Fibroblast of villous mesenchyme (primary cell): ENCODE measurements around the gene MAPK12. TPM values are rescaled to one million over a fixed set of nuclear protein-coding genes. Genes with fewer than 3 reads are reported as not detected.

Experiments
- DNase-seq: peaks from one replicate; pipeline ENCODE4 v3.0.0-alpha.2; 2010; ENCODE audit warnings: low read depth
- H3K4me3 ChIP-seq: 2 replicates; pipeline ENCODE4 v1.5.1; 2011; ENCODE audit warnings: low read depth, mild to moderate bottlenecking, low read length
- CTCF ChIP-seq: IDR thresholded peaks from 2 replicates; pipeline ENCODE4 v1.5.1; 2012; ENCODE audit warnings: low read depth, mild to moderate bottlenecking, low read length; ENCODE audit not compliant: insufficient read depth
- total RNA-seq: library from RNA; depleted of rRNA; stranded (reverse); fragments of >200 nt; gene quantifications from 2 replicates; pipeline ENCODE4 v1.2.3, GENCODE V29; 2012

The MAPK12 gene
- total RNA-seq, 1 donor = 42.7 TPM

- no peak for DNase-seq
- TF ChIP-seq CTCF = no peak
- no peak overlapping the region for H3K4me3 ChIP-seq
Measured at GRCh38 chr22:50246242-50247175, 15.0 kb downstream of the MAPK12 start.

DNA sequence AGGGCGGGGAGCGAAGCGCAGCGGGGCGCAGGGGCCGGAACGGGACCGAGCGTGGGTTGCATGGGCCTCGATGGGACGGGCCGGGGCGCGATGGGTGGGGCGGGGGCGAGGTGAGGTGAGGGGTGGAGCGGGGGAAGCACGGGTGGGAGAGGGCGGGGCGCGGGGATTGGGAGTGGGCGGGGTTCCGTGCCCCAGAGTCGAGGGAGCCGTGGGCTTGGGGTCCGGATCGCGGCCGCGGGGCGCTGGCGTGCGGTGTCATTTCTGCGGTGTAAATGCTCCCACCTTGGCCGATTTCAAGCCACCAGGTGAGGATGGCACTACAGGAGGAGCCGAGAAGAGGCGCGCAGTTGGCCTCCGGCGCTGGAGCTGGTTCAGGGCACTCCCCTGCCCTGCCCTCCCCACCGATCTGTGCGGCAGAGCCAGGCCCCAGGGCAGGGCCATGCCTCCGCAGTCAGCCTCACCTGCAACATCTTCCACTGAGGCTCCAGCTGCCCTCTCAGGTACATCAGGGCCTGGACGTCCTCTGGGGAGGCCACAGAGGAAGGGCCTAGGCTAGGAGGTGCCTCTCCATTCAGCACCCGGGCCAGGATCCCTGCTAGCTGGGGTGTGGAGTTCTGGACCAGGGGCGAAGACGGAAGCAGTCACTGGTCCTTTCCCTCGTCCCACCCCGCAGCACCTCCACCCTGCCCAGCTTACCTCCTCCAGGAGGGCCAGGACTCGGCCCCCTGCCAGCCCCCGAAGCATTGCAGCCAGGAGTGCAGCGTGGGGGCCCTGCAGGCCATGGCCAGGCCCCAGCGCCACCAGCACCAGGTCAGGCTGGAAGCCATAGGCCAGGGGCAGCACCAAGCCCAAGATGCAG is 16.0 kb downstream of the MAPK12 start:
- no peak for DNase-seq
- H3K4me3 ChIP-seq = peak overlapping the region; percentile 94
- no peak for TF ChIP-seq CTCF

- TF ChIP-seq CTCF = peak; percentile 27
- DNase-seq = peak; percentile 95
- peak within 1 kb of the TSS; percentile 94 for H3K4me3 ChIP-seq
Measured at GRCh38 chr22:50244420-50245213, 16.9 kb downstream of the MAPK12 start, which contains the start of gene TUBGCP6. Gene TUBGCP6 (minus strand): TSS chr22:50245023. CDS start chr22:50244459, 564 bp downstream.

DNA sequence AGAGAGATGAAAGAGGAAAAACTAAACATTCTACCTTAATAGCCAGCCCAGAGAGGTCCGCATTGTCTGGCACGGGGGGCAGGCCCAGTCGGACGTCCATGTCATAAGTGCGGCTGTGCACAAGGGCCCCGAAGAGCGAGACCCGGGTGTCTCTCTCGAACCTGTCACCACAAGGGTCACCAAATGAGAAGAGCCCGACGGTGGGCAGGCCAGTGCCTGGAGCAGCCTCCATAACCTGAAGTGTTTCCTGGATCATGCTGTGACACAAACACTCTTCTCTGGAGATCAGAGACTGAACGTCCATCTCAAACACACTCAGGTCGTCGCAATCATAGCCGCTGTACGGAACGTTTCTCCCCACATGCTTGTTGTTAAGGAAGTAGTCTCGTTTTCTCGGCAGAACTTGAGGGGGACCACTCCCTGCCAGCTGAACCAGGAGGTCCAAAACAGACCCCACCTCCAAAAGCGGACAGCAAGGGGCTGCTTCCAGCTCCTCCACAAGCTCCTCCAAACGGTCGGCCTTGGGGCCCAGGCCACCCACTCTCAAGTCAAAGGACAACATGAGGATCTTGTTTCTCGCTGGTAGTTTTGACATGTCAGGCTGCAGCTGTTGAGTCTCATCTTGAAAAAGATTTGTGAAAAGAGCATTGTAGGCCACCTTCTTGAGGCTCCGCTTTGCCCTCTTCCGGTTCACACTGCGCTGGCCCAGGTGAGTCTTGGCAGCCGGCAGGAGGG is 17.6 kb downstream of the MAPK12 start:
- no peak for TF ChIP-seq CTCF
- peak overlapping the region; percentile 94 for H3K4me3 ChIP-seq
- no peak for DNase-seq

GRCh38 chr22:50242406-50242949 is 19.0 kb downstream of the MAPK12 start:
- peak; percentile 23 for DNase-seq
- H3K4me3 ChIP-seq = peak overlapping the region; percentile 94
- TF ChIP-seq CTCF = no peak
